H9 (cell line): ENCODE measurements around the gene TSC22D1. TPM values are rescaled to one million over a fixed set of nuclear protein-coding genes. Genes with fewer than 3 reads are reported as not detected.

Experiments
- DNase-seq: peaks from one replicate; pipeline ENCODE4 v3.0.0-alpha.2; 2017
- H2AFZ ChIP-seq: one replicate; pipeline ENCODE4 v1.6.1; 2013; ENCODE audit warnings: mild to moderate bottlenecking, low read length, control low read depth, moderate library complexity
- H2AK5ac ChIP-seq: 2 replicates; pipeline ENCODE4 v1.6.1; 2013; ENCODE audit warnings: low read length, control low read depth, mixed read lengths; ENCODE audit not compliant: insufficient read length
- H2BK120ac ChIP-seq: one replicate; pipeline ENCODE4 v1.6.1; 2013; ENCODE audit warnings: low read depth, mild to moderate bottlenecking, low read length, control low read depth, inconsistent platforms; ENCODE audit not compliant: poor library complexity, severe bottlenecking
- H2BK12ac ChIP-seq: 2 replicates; pipeline ENCODE4 v1.6.1; 2013; ENCODE audit warnings: low read length, control low read depth, mixed read lengths, low read depth; ENCODE audit not compliant: insufficient read length
- H2BK15ac ChIP-seq: 2 replicates; pipeline ENCODE4 v1.6.1; 2013; ENCODE audit warnings: low read depth, low read length, control low read depth
- H2BK20ac ChIP-seq: one replicate; pipeline ENCODE4 v1.6.1; 2013; ENCODE audit warnings: low read depth, mild to moderate bottlenecking, low read length, control low read depth, inconsistent platforms; ENCODE audit not compliant: poor library complexity, severe bottlenecking
- H2BK5ac ChIP-seq: 2 replicates; pipeline ENCODE4 v1.6.1; 2013; ENCODE audit warnings: low read length, control low read depth, mixed read lengths; ENCODE audit not compliant: insufficient read length
- H3K14ac ChIP-seq: 2 replicates; pipeline ENCODE4 v1.6.1; 2013; ENCODE audit warnings: low read length, control low read depth; ENCODE audit not compliant: insufficient read depth
- H3K18ac ChIP-seq: 2 replicates; pipeline ENCODE4 v1.6.1; 2013; ENCODE audit warnings: low read depth, mild to moderate bottlenecking, mixed read lengths, low read length, control low read depth; ENCODE audit not compliant: insufficient read length
- H3K23ac ChIP-seq: 2 replicates; pipeline ENCODE4 v1.6.1; 2013; ENCODE audit warnings: low read length, control low read depth, mixed read lengths, low read depth; ENCODE audit not compliant: insufficient read length
- H3K23me2 ChIP-seq: 2 replicates; pipeline ENCODE4 v1.6.1; 2013; ENCODE audit warnings: low read depth, mild to moderate bottlenecking, mixed read lengths, low read length, control low read depth; ENCODE audit not compliant: insufficient read length, poor library complexity, severe bottlenecking
- H3K27ac ChIP-seq: 2 replicates; pipeline ENCODE4 v1.5.1; 2013; ENCODE audit warnings: low read length, control low read depth, mixed read lengths, low read depth; ENCODE audit not compliant: insufficient read length
- H3K27me3 ChIP-seq: 2 replicates; pipeline ENCODE4 v1.6.1; 2013; ENCODE audit warnings: low read length, control low read depth, inconsistent platforms; ENCODE audit not compliant: insufficient read depth
- H3K4ac ChIP-seq: 2 replicates; pipeline ENCODE4 v1.6.1; 2013; ENCODE audit warnings: low read depth, mild to moderate bottlenecking, control low read depth, inconsistent platforms, low read length, moderate library complexity
- H3K4me1 ChIP-seq: 2 replicates; pipeline ENCODE4 v1.6.1; 2013; ENCODE audit warnings: low read length, control low read depth, inconsistent platforms; ENCODE audit not compliant: insufficient read depth
- H3K4me2 ChIP-seq: 2 replicates; pipeline ENCODE4 v1.6.1; 2013; ENCODE audit warnings: low read length, control low read depth, mixed read lengths; ENCODE audit not compliant: insufficient read length, insufficient read depth
- H3K56ac ChIP-seq: 2 replicates; pipeline ENCODE4 v1.6.1; 2013; ENCODE audit warnings: low read depth, mild to moderate bottlenecking, mixed read lengths, low read length, control low read depth; ENCODE audit not compliant: insufficient read length
- H3K79me1 ChIP-seq: 2 replicates; pipeline ENCODE4 v1.6.1; 2013; ENCODE audit warnings: low read depth, mild to moderate bottlenecking, moderate library complexity, low read length, control low read depth, inconsistent platforms; ENCODE audit not compliant: insufficient read depth, poor library complexity, severe bottlenecking
- H3K79me2 ChIP-seq: 2 replicates; pipeline ENCODE4 v1.6.1; 2013; ENCODE audit warnings: low read length, control low read depth, inconsistent platforms; ENCODE audit not compliant: insufficient read depth
- H3K9ac ChIP-seq: 2 replicates; pipeline ENCODE4 v1.6.1; 2013; ENCODE audit warnings: low read length, control low read depth, mixed read lengths; ENCODE audit not compliant: insufficient read length; ENCODE audit errors: extremely low read depth
- H3K9me3 ChIP-seq: one replicate; pipeline ENCODE4 v1.6.1; 2013; ENCODE audit warnings: low read depth, low read length, inconsistent platforms; ENCODE audit not compliant: control insufficient read depth
- H3T11ph ChIP-seq: one replicate; pipeline ENCODE4 v1.6.1; 2013; ENCODE audit warnings: mild to moderate bottlenecking, low read length, control low read depth, inconsistent platforms
- H4K20me1 ChIP-seq: one replicate; pipeline ENCODE4 v1.6.1; 2013; ENCODE audit not compliant: control insufficient read depth, insufficient read length, insufficient read depth
- H4K5ac ChIP-seq: 2 replicates; pipeline ENCODE4 v1.6.1; 2013; ENCODE audit warnings: low read depth, mild to moderate bottlenecking, mixed read lengths, low read length, control low read depth; ENCODE audit not compliant: insufficient read length
- H4K8ac ChIP-seq: replicated peaks from 2 replicates; pipeline ENCODE4 v1.6.1; 2013; ENCODE audit warnings: low read length, control low read depth, mixed read lengths, low read depth; ENCODE audit not compliant: insufficient read length
- H4K91ac ChIP-seq: 2 replicates; pipeline ENCODE4 v1.6.1; 2013; ENCODE audit warnings: low read depth, mild to moderate bottlenecking, moderate library complexity, mixed read lengths, low read length, control low read depth; ENCODE audit not compliant: insufficient read length
- H3K27ac Mint-ChIP-seq, 3 experiments: 2 replicates in 2 of 3; 3 replicates in 1 of 3; pipeline ENCODE4 v1.8.0; 2020 to 2021; ENCODE audit warnings: mixed read lengths in 3 of 3, mild to moderate bottlenecking in 1 of 3, moderate library complexity in 1 of 3
- H3K27me3 Mint-ChIP-seq: 2 replicates; pipeline ENCODE4 v1.8.0; 2021; ENCODE audit warnings: low read depth, mild to moderate bottlenecking, moderate library complexity, mixed read lengths
- H3K36me3 Mint-ChIP-seq, 3 experiments: 2 replicates in 2 of 3; 3 replicates in 1 of 3; pipeline ENCODE4 v1.8.0; 2020 to 2021; ENCODE audit warnings: low read depth in 3 of 3, mixed read lengths in 3 of 3; ENCODE audit not compliant: insufficient read depth in 1 of 3
- H3K4me1 Mint-ChIP-seq, 2 experiments: 2 replicates each; pipeline ENCODE4 v1.8.0; 2020; ENCODE audit warnings: mixed read lengths in 2 of 2
- H3K4me3 Mint-ChIP-seq, 2 experiments: 2 replicates in 1 of 2; 3 replicates in 1 of 2; pipeline ENCODE4 v1.8.0; 2020 to 2021; ENCODE audit warnings: mild to moderate bottlenecking in 2 of 2, mixed read lengths in 2 of 2, moderate library complexity in 1 of 2
- H3K9me3 Mint-ChIP-seq, 2 experiments: 2 replicates in 1 of 2; 3 replicates in 1 of 2; pipeline ENCODE4 v1.8.0; 2020; ENCODE audit warnings: mild to moderate bottlenecking in 2 of 2, mixed read lengths in 2 of 2, moderate library complexity in 1 of 2
- CTCF ChIP-seq: fragments of 200-600 bp; sonication (generic); conservative IDR thresholded peaks from 3 replicates; pipeline ENCODE4 v1.8.0; 2021; ENCODE audit warnings: antibody characterized with exemption, mild to moderate bottlenecking
- WGBS: extraction: QIAGEN DNeasy Blood & Tissue Kit; methylation state at CpG from one replicate; pipeline ENCODE4 v1.1.7; 2013; ENCODE audit warnings: missing lambda C conversion rate, low lambda C conversion rate, mixed read lengths; ENCODE audit not compliant: insufficient read length; ENCODE audit errors: extremely low coverage; 5-methylcytosine and 5-hydroxymethylcytosine counted together
- total RNA-seq: library from RNA; stranded (reverse); gene quantifications from 2 replicates; pipeline ENCODE4 v1.2.1, GENCODE V29; 2021

The TSC22D1 gene
- total RNA-seq, 1 experiment from 2014 or later, result 76.7 TPM

- Histone ChIP-seq H3K14ac (no peak overlapping the region), H2BK15ac (no peak overlapping the region), H3K23ac (no peak overlapping the region), H3K23me2 (no peaks in the 10 kb centered on the region), H3K4ac (no peak overlapping the region), H4K20me1 (no peaks in the 10 kb centered on the region), H2BK12ac (no peak overlapping the region), H4K8ac (no peak overlapping the region), H3K27me3 (no peaks in the 10 kb centered on the region; the same call in 1 of the 2 replicates), H2BK120ac (no peak overlapping the region), H3T11ph (no peak overlapping the region), H4K5ac (no peak overlapping the region), H3K56ac (no peak overlapping the region), H3K79me1 (no peaks in the 10 kb centered on the region), H2AK5ac (no peak overlapping the region), H2BK20ac (no peak overlapping the region), H3K9ac (no peak overlapping the region), H3K9me3 (no peaks in the 10 kb centered on the region), H3K4me1 (peaks cover under 1% of the 10 kb centered on the region), H4K91ac (no peak overlapping the region), H3K18ac (no peak overlapping the region), H2BK5ac (no peak overlapping the region), H3K27ac (no peak overlapping the region), H2AFZ (no peak overlapping the region), H3K4me2 (no peak overlapping the region), H3K79me2 (no peaks in the 10 kb centered on the region)
- Mint-ChIP-seq H3K4me3 (no peak overlapping the region), H3K36me3 (no peaks in the 10 kb centered on the region; a peak in 1 of 7 replicates), H3K27ac (no peak overlapping the region), H3K27me3 (peaks cover 34% of the 10 kb centered on the region), H3K9me3 (peaks cover 3 to 5% of the 10 kb centered on the region in 2 experiments; a peak in 3 of 5 replicates), H3K4me1 (peaks cover 22 to 32% of the 10 kb centered on the region in 2 experiments)
- no peak for TF ChIP-seq CTCF
- no peak for DNase-seq
- no CpG with 5 or more reads among the region's 2 CpGs for WGBS
Observed at GRCh38 chr13:44421853-44422525, 154.1 kb downstream of the TSC22D1 start.
